Measurements from ENCODE around the gene SLC16A8. TPM values are rescaled to one million over a fixed set of nuclear protein-coding genes. Genes with fewer than 3 reads are reported as not detected.

Gene SLC16A8
- total RNA-seq, 4 donors from 2014 or later: not detected

GRCh38 chr22:38028344-38029130 is 55.4 kb downstream of the SLC16A8 start:
- Histone ChIP-seq H3K4me1 (peaks cover 0 to 12% (median 4%) of the 10 kb centered on the region in 3 donors), H3K27ac (peak overlapping the region in 1 of 4 donors; percentile 55), H3K9me3 (no peaks in the 10 kb centered on the region), H3K27me3 (no peaks in the 10 kb centered on the region), H3K4me3 (no peak overlapping the region), H3K36me3 (peaks cover 0 to 9% of the 10 kb centered on the region in 2 donors)
- ATAC-seq: no peak
- no peak for TF ChIP-seq POLR2AphosphoS5 (IDR thresholded peaks at IDR 0.05)
- no peak for TF ChIP-seq CTCF (IDR thresholded peaks at IDR 0.05)
- TF ChIP-seq POLR2A (IDR thresholded peaks at IDR 0.05): no peak
- no peak for TF ChIP-seq EP300 (IDR thresholded peaks at IDR 0.05)
- 86 to 87% methylated on average over 4 to 7 of the region's 15 CpGs for WGBS, 2 donors (ENCODE audit: low coverage in 1 of 2)

Other genes starting within 250 kb of the SLC16A8 start
- 10 to 100 TPM; 21.3 to 66.6 (median 40.9) TPM for gene ANKRD54, start 239.8 kb downstream of the SLC16A8 start, total RNA-seq
- 100 to 1,000 TPM; 336 to 538 (median 412) TPM for gene EIF3L, start 234.8 kb downstream of the SLC16A8 start, total RNA-seq
- gene MICALL1, start 177.9 kb downstream of the SLC16A8 start, total RNA-seq: 100 to 1,000 TPM in 1 of 4 donors, 10 to 100 TPM in 3; 46.9 to 132 (median 48.1) TPM
- gene C22orf23, start 130.6 kb downstream of the SLC16A8 start, total RNA-seq: under 1 TPM in 2 of 4 donors, not detected in 2; 0.31 to 0.40 TPM
- gene POLR2F, start 130.5 kb downstream of the SLC16A8 start, total RNA-seq: 10 to 100 TPM; 41.4 to 79.5 (median 72.0) TPM
- gene SOX10, start 99.6 kb downstream of the SLC16A8 start, total RNA-seq: 10 to 100 TPM in 1 of 4 donors, 1 to 10 TPM in 3; 6.9 to 16.0 (median 9.2) TPM
- gene PICK1, start 26.8 kb downstream of the SLC16A8 start, total RNA-seq: 10 to 100 TPM; 20.3 to 35.3 (median 25.7) TPM
- gene BAIAP2L2, start 26.5 kb upstream of the SLC16A8 start, total RNA-seq: under 1 TPM in 1 of 4 donors, not detected in 3; 0.58 TPM
- gene PLA2G6, start 97.6 kb upstream of the SLC16A8 start, total RNA-seq: 10 to 100 TPM in 3 of 4 donors, 1 to 10 TPM in 1; 4.4 to 30.5 (median 22.0) TPM
- gene MAFF, start 117.8 kb upstream of the SLC16A8 start, total RNA-seq: 10 to 100 TPM; 21.2 to 93.7 (median 51.2) TPM
- 100 to 1,000 TPM in 1 of 4 donors, 10 to 100 TPM in 3; 52.0 to 108 (median 64.9) TPM for gene TMEM184B, start 188.8 kb upstream of the SLC16A8 start, total RNA-seq
- gene CSNK1E, start 233.2 kb upstream of the SLC16A8 start, total RNA-seq: 10 to 100 TPM; 70.3 to 90.3 (median 80.0) TPM

Measured in gastroesophageal sphincter (tissue), 4 donors.